Left lobe of liver (tissue), 2 donors: Measurements from ENCODE around the gene LPCAT3. TPM values are rescaled to one million over a fixed set of nuclear protein-coding genes. Genes with fewer than 3 reads are reported as not detected.

Source experiments
- ATAC-seq: fragments of 200-7000 bp; cut with Tn5 transposase; one replicate; pipeline ENCODE4 v1.9.1; 2020; ENCODE audit warnings: mild to moderate bottlenecking, moderate library complexity
- DNase-seq: peaks from one replicate; pipeline ENCODE4 v3.0.0-alpha.2; 2020; ENCODE audit warnings: low spot score
- total RNA-seq: library from RNA; stranded (reverse); gene quantifications from one replicate; pipeline ENCODE4 v1.2.1, GENCODE V29; 2021
- donor health status: DM: no; HTN: no; CAD: no; lungs with moderate emphysema.
- donor health status: DM: no; HTN: yes; CAD: no.

LPCAT3 gene
- total RNA-seq, 1 donor from 2014 or later, result 54.3 TPM

DNA sequence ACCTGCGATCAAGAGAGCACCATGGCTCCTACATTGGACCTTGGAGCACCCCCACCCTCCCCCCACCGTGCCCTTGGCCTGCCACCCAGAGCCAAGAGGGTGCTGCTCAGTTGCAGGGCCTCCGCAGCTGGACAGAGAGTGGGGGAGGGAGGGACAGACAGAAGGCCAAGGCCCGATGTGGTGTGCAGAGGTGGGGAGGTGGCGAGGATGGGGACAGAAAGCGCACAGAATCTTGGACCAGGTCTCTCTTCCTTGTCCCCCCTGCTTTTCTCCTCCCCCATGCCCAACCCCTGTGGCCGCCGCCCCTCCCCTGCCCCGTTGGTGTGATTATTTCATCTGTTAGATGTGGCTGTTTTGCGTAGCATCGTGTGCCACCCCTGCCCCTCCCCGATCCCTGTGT is 76.5 kb downstream of the LPCAT3 start:
- DNase-seq, result no peak
- ATAC-seq, result no peak

GRCh38 chr12:6941267-6941666 is 77.0 kb downstream of the LPCAT3 start:
- DNase-seq, result no peak
- no peak for ATAC-seq

DNA sequence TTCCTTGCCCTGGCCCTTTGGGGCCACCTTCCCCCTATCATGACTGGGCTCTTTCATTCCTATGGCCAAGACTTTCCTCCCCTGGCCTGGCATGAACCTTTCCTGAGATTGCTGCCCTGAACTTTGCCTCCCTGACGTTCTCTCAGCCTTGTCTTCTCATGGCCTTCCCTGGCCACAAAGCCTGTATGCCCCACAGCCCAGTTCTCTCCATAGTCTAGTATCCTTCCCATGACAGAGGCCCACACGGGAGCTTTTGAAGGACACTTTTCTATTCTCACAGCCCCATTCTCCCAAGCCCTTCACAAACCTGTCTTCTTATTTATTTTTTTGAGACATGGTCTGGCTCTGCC is 79.1 kb downstream of the LPCAT3 start:
- DNase-seq, result no peak
- ATAC-seq, result no peak

DNA sequence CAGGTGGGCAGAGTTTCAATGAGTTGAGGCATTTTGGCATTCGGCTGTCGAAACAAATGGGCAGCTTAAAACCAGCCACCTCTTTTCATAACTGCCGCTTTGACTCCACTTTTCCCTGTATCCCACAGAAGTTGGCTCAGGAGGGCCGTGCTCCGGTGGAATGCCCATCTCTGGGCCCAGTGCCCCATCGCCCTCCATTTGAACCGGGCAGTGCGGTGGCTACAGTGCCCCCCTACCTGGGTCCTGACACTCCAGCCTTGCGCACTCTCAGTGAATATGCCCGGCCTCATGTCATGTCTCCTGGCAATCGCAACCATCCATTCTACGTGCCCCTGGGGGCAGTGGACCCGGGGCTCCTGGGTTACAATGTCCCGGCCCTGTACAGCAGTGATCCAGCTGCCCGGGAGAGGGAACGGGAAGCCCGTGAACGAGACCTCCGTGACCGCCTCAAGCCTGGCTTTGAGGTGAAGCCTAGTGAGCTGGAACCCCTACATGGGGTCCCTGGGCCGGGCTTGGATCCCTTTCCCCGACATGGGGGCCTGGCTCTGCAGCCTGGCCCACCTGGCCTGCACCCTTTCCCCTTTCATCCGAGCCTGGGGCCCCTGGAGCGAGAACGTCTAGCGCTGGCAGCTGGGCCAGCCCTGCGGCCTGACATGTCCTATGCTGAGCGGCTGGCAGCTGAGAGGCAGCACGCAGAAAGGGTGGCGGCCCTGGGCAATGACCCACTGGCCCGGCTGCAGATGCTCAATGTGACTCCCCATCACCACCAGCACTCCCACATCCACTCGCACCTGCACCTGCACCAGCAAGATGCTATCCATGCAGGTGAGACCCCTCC is 79.7 kb downstream of the LPCAT3 start:
- DNase-seq, result no peak
- no peak for ATAC-seq

DNA sequence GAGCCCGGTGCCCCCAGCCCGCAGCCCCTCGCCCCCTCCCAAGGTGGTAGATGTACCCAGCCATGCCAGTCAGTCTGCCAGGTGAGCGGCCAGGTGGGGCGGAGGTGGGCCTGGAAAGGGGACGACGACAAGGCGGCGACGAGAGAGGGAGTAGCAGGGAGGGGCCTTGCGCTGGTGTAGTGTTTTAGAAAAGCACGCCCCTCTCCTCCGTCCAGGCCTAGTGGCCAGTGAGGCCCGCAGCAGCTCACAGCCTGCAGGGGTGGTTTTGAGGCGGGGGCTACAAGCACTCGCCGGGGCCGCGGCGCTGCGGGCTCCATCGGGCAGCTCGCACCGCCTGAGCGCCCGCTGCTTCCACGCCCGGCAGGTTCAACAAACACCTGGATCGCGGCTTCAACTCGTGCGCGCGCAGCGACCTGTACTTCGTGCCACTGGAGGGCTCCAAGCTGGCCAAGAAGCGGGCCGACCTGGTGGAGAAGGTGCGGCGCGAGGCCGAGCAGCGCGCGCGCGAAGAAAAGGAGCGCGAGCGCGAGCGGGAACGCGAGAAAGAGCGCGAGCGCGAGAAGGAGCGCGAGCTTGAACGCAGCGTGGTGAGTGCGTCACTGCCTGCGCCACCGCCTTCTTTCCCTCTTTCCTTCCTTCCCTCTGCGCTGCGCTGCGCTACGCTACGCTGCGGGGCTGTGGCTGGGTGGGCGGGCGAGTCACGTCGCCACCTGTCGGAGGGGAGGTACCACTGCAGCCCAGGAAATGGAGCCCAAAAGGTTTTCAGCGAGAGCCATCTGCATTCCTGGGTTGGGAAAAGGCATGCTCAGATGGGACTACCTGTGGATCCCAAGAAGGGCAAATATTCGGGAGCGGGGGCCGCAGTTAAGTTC is 80.6 kb downstream of the LPCAT3 start:
- ATAC-seq (peak; percentile 87), DNase-seq (peak; percentile 95)

- no peak for DNase-seq
- ATAC-seq, result peak; percentile 1
Observed at GRCh38 chr12:6936636-6937480, 81.4 kb downstream of the LPCAT3 start.

GRCh38 chr12:6936194-6936635 is 82.1 kb downstream of the LPCAT3 start:
- no peak for DNase-seq
- ATAC-seq, result no peak

DNA sequence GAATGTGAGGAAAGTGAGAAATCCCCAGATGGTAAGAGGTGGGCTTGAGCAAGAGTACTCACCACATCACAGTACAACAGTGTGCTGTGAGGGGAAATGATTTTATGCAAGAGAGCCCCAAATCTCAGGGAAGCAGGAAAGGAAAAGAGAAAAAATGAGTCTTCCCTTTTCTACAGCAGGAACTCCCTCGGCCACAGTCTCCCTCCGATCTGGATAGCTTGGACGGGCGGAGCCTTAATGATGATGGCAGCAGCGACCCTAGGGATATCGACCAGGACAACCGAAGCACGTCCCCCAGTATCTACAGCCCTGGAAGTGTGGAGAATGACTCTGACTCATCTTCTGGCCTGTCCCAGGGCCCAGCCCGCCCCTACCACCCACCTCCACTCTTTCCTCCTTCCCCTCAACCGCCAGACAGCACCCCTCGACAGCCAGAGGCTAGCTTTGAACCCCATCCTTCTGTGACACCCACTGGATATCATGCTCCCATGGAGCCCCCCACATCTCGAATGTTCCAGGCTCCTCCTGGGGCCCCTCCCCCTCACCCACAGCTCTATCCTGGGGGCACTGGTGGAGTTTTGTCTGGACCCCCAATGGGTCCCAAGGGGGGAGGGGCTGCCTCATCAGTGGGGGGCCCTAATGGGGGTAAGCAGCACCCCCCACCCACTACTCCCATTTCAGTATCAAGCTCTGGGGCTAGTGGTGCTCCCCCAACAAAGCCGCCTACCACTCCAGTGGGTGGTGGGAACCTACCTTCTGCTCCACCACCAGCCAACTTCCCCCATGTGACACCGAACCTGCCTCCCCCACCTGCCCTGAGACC is 82.7 kb downstream of the LPCAT3 start:
- DNase-seq, result no peak
- no peak for ATAC-seq

DNA sequence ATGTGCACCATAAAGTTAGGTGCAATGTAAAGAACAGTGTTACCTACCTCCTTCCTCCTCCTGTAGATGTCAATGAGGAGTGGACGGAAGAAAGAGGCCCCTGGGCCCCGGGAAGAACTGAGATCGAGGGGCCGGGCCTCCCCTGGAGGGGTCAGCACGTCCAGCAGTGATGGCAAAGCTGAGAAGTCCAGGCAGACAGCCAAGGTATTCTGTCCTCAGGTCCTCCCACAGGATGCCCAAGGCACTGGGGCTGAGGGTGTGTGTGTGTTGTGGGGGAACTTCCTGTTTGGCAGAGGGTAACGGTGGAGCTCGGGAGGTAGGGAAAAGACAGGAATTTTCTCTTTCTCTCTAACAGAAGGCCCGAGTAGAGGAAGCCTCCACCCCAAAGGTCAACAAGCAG is 84.2 kb downstream of the LPCAT3 start:
- no peak for DNase-seq
- ATAC-seq, result no peak

GRCh38 chr12:6932766-6933165 is 85.5 kb downstream of the LPCAT3 start:
- ATAC-seq, result no peak
- no peak for DNase-seq

DNA sequence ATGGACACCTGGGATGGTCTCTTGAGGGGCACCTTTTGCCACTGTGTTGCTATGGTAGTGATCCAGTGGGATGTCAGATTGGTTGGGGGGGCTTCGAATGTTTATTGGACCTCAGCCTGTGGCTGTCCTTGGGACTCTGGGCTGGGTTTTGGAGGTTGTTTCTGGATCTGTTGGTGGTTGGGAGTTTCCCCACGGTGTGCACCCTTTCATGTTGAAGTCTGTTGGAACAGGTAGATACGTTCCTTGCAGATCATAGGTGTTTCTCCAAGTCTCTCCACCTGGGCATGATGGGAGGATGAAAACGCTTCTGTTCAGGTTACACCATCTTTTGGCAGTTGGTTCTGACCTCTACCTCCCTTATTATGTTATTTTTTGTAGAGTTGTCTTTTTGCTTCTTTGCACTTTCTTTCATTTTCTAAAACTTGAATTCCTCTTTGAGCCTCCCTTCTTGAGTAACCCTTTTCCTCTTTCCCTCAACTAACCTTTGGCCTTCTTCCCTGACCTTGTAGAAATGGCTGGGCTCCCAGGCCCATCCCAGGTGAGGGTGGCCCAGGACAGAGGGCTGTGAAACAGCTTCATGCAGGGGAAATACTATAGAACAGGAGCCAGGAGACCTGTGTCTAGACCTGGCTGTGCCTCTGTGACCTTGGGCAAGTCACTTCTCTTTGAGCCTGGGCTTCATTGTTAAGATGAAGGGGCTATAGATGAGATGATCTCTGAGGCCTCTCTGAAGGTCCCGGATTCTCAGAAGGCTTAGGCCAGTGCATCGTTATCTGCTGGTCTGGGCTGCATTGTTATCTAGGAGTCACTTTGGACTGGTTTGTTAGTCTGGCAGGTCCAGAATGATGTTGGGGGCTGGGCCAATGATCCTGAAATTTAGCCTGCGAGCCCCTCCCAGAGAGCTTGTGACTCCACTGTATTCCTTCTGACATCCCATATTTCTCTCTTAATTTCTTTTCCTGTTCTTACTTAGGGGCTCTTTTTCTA is 88.5 kb downstream of the LPCAT3 start:
- DNase-seq, result no peak
- ATAC-seq, result no peak

DNA sequence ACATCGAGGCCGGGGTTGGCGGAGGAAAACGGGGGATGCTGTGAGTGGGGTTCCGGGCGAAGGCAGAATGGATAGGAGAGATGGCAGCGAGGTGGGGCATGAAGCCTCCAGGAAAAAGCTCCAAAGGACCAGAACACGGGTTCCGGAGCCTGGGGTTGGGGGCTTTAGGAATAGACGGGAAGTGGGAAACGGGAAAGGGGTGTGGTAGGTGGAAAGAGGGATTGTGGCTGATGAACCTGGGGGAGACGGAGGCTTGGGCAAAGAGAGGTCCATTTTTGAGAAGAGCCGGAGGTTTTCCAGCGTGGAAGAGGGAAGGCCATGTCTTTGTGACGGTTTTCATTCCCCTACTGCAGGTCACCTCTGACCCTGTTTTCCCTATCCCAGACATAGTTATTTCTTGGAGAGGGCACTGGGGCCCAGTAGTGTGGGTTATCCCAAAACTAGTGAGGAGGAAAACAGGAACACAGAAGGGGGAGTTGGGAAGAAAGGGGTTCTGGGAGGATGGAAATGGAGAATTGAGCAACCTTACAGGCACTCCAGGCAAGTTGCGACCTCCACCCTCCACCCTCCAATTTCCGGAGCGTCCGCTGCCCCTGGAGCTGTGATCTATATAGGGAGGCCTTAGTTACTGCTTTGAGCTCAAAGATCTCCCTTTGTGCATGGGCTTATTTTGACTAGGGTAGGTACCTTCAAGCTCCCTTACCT is 89.4 kb downstream of the LPCAT3 start:
- ATAC-seq (no peak), DNase-seq (no peak)

DNA sequence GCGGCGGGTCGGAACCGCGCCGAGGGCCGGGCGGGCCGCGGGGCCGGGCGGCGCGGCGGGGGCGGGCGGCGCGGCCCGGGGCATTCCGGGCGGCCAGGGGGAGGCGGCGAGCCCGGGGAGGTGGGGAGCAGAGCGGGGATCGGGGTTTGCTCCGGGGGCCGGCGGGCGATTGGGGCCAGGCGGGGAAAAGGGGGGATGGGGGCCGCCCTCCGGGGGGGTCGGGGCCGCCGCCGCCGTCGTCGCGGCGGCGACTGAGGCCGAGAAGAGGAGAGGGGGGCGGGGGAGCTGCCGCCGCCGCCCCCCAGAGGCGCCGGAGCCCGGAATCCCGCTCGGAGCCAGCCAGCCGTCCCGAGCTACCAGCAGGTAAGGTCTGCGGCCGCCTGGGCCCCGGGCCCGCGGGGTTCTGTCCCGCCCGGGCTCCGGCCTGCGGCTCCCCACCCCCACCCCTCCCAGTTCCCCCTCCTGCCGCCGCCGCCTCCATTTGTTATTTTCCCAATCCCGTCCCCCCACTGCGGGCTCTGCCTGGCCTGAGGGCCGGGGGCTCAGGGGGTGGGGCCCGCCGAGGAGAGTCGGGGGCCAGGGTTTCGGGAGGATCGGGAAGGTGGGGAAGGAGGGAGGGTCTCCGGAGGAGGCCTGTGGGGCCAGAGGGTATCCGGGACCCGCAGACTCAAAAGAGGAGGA is 90.1 kb downstream of the LPCAT3 start:
- DNase-seq, result no peak
- peak; percentile 5 for ATAC-seq

DNA sequence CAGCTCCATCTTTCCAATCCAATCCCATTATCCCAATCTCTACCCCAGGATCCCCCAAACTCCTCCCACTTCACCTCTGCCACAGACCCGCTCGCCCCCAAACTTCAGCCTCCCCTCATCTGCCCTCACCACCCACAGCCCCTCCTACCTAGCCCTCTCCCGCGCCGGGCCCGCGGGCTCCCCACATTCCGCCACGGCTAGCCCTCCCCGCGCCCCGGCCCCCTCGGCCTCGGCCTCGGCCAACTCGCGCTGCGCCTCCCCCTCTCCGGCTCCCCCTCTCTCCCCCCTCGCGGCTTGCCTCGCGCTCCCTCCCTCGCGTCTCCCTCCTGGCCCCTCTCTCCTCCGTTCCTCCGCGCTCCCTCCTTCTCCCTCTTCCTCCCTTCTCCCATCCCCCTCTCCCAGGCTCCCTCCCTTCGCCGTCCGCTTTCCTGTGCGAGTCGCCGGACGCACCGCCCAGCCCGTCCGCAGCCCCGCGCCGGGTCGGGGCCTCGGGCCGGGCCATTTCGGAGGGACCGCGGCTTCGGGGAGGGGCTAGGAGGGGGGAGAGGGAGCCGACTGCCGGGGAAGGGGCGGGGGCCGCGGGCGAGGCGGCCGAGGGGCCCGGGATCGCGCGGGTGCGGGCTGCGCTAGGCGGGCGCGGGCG is 90.8 kb downstream of the LPCAT3 start, which contains the start of gene ATN1:
Gene ATN1 (plus strand): TSS at position 581 of the 643 bp plus-strand sequence. CDS start 6,043 bp downstream, outside the sequence.
- ATAC-seq, result peak; percentile 56
- peak; percentile 73 for DNase-seq
